ENCODE data around the gene TMEM131.
A peak's percentile ranks its signal among the peaks of the same experiment; 100 is the strongest.
"Not testable (repeated sequence)": the region's sequence is repeated elsewhere in the genome, so short reads cannot be mapped to it uniquely, and the experiment has no call there.

The TMEM131 gene

DNA sequence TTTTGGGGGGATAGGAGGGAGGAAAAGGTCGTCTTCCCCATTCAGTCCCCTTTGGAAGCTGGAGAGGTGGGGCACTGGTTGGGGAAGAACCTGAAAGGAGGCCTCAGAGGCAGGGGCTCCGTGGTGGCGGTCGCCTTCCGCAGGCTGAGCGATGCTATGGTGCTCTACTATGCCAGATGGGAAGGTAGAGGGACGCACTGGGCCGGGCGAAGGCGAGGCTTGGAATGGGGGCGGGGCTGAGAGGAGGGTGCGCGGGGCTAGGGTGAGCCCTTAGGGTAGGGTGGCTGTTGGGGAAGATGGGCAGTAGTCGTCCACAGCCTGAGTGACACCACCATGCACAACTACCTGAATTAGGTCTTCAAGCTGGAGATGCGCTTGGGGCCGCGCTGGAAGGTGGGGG, 271.2 kb downstream of the TMEM131 start:
- no peak for DNase-seq (ENCODE audit: low read depth in 2 of 2)

DNA sequence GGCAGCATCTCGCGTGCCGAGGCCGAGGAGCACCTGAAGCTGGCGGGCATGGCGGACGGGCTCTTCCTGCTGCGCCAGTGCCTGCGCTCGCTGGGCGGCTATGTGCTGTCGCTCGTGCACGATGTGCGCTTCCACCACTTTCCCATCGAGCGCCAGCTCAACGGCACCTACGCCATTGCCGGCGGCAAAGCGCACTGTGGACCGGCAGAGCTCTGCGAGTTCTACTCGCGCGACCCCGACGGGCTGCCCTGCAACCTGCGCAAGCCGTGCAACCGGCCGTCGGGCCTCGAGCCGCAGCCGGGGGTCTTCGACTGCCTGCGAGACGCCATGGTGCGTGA, 271.7 kb downstream of the TMEM131 start:
- DNase-seq (ENCODE audit: low read depth in 2 of 2), result no peak

DNA sequence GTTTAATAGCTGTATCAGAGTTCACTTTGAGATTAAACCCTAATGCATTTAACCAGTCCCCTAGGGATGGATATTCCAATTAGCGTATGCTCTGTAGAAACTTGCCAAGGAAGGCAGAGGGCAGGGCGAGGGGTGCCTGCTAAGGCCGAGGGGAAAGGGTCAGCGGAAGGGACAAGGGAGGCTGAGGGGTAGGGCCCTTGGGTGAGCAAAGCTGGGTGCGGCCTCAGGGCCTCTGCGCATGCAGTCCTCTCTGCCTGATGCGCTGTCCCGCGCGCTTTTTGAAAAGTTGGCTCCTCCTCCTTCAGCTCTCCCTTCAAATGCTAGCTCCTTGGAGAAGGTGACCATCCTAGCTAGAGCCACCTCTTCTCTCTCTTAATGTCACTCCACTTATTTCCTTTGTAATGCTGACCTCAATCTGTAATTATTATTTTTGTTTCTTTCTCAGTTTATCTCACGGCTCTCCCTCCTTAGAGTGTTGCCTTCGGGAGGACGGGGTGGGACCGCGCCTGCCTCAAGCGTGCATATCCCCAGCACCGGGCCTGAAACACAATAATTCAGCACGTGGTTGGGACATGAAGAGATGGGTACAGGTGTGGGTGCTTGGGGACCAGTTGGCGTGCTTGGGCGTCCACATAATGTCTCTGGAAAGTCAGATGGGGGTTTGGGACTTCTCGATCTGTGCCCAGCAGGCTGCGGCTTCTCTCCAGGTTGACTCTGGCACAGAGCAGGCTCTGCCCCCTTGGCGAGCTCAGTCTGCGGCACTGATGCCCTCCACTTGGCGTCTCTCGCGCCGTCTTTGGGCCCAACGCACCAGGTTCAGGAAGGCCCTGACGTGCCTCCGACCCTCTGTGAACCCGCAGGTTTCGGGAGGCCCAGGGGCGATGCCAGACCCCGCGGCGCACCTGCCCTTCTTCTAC, 272.3 kb downstream of the TMEM131 start:
- no peak for DNase-seq (ENCODE audit: low read depth in 2 of 2)

DNA sequence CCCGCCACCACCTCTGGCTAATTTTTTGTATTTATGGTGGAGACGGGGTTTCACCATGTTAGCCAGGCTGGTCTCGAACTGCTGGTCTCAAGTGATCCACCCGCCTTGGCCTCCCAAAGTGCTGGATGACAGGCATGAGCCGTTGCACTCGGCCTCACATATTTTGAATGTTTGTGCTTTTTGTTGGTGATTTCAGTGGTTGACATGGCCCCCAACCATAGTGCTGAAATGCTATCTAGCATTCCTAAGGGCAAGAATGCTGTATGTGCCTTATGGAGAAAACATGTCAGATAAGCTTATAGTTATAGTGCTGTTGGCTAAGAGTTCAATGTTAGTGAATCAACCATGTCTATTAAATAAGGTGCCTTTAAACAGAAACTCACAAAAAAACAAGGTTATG, 273.5 kb downstream of the TMEM131 start:
- DNase-seq (ENCODE audit: low read depth in 2 of 2), result no peak

DNA sequence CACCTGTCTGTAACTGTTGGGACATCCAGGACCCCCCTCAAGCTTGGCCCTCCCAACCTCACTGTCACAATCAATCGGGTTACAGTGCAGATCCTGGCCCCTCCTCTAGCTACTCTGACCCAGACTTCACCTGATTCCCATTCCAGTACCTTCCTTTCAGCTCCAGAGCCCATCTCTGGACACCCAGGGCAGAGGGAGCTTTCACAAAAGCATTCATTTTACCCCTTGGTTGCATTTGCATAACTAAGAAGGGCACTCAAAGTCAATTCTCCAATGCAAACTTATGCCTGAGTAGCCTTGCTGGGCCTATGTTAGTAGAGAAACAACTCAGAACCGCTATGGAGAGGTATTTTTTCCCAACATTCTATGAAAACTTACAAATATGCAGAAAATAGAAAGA, 275.0 kb downstream of the TMEM131 start:
- no peak for DNase-seq (ENCODE audit: low read depth in 2 of 2)

DNA sequence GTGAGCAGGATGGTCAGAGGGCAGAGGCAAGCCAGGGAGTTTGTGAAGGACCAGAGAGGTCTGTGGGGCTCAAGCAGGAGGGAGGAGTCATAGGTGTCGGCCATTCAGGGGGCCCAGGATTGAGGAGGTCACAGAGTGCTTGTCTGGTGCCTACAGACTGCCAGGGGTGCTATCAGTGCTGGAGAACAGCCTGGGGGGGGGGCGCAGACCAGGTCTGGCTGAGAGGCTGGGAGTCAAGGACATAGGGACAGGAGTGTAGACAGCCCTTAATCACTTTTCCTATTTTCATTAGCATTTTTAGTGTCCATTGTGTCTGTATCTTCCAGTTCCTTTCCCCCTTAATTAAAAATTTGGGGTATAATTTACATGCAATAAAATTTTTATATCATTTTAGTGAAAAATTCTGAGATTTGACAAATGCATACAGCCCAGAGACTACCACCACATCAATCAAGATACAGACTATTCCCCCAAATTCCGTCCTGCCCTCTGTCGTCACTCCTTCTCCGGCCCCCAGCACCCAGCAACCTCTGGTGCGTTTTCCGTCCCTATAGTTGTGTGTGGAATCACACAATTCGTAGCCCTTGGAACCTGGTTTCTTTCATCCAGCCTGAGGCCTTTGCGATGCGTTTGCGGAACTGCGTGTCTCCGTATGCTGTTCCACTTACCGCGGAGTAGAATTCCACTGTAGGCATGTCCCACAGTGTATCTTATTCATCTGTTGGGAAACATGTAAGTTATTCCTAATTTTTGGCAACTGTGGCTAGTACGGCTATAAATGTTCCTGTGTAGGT, 276.2 kb downstream of the TMEM131 start:
- no peak for DNase-seq (ENCODE audit: low read depth in 2 of 2)

DNA sequence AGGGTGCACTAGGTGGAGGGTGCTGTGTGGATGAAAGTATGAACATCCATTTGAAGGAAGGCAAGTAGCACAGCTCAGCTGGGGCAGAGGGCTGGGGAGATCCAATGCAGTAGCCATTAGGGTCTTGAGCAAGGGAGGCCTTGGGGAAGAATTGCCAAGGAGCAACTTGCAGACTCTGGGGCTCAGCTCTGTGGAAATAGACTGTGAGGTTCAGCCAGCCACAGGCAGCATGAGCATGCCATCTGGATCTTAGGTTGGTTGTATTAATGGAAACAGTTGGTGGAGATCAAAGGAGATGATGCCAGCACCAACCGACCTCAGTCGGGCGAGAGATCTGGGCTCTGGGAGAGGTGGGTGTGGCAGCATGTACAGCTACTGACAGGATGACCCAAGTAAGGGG, 276.8 kb downstream of the TMEM131 start:
- DNase-seq (ENCODE audit: low read depth in 2 of 2), result no peak

DNA sequence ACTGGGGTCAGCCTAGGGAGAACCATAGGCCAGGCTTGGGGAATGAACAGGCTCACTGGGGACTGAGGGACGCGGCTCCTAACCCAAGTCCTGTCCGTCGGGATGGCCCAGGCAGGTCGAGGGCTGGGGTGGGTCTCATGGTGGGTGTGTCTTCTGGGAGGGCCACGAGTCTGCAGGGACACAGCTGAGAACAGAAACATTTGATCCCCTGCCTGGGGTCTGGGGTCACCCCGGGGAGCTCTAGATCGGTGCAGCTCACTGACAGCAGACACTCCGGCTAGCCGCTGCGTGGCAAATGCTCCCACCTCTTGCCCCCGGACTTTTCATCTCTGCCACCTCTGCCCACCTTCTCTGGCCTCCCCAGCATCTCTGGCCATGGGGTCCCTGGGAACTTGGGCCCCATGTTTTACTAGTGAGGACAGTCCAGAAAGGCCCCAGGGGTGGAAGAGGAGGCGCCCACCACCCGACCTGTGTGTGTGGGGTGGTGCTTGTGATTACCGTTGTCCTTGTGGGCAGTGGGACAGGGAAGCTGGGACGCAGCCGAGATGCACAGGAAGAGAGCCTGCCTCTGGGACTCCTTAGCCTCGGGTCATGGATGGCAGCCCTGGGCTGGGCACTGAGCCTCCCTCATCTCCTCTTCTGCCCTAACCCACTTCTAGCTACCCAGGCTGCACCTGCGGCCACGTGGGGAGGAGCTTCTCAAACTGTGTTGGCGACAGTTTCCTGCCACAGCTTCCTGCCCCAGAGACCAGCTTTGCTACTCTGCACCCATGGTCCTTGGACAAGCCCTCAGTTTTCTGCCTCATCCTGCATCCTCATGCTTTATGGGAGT, 277.5 kb downstream of the TMEM131 start:
- DNase-seq (ENCODE audit: low read depth in 2 of 2), result peak; percentile 49 to 67

DNA sequence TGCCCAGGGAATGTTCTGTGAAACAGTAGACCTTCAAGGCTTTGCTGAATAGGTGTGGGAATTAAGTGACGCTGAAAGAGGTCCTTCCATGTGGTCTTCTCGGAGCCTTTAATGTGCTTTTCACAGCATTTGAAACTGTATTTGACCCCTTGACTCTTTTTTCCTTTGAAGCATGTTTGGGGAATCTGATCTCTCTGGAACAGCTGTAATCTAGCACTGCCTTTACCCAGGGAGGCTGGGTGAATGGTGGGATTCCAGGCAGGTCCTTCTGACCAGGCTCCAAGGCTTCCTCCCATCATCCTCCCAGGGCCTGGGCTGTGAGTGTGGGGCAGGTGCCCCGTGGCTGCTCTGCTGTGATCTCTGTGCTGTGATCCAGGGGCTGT, 278.1 kb downstream of the TMEM131 start:
- DNase-seq (ENCODE audit: low read depth in 2 of 2), result no peak

DNA sequence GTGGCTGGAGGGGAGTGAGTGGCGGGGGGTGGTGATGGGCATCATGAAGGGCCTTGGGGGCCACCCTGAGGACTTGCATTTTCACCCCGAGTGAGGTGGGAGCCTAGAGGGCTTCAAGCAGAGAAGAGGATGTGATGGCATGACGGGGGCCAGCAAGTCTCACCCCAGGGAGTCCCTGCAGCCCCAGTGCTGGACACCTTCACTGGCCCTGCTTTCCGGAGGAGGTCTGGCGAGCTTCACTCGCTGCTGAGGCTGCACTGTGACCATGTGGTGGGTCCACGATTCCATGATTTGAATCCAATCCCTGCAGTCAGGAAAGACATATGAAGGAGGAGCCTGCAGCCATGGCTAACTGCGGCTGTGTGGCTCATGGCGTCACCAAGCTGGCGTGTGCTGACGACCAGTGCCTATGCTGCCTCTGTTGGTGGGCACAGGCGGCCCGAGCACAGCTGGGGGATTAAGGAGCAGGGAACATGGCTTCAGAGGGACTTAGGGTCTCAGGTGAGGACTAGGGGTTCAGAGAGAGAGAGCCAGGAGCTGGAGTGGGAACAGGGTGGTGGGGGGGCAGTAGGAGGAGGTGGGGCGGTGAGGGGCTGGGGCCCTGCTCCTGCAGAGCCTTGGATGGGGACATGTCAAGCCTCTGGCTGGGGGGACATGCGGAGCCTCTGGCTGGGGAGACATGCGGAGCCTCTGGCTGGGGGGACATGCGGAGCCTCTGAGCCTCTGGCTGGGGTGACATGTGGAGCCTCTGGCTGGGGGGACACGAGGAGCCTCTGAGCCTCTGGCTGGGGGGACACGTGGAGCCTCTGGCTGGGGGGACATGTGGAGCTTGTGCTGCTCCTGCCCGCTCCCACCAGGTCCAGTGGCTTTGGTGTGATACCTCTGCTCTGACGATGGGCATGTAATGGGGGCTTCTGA, 278.8 kb downstream of the TMEM131 start:
- no peak for DNase-seq (ENCODE audit: low read depth in 2 of 2)

DNA sequence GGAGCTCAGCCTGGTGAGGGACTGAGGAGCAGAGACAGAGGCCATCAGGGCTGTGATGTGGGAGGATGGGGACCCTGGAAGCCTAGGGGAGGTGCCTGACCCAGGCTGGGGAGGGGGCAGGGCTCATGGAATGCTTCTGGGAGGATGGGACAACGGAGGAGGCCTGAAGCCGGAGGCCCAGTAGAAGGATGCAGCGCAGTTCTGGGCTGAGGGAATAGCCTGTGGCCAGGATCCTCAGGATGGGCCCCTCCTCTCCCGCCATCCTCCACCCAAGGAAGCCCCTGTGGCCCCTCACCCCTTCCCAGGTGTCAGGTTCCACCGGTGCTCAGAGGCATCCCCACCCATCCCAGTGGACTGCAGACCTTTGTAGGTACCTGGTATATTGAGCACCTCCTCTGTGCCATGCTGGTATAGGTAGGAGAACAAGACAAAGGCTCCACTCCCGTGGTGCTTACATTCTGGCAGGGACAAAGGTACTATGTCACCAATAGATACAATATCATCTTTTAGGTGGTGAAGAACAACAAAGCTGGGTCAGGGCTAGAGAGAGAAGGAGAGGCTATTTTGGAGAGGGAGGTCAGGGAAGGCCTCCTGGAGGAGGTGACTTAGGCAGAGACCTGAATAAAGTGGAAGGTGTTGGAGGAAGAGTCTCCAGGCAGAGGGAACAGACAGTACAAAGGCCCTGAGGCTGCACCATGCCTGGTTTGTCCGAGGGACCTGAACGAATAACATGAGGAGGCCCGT, 279.6 kb downstream of the TMEM131 start:
- DNase-seq (ENCODE audit: low read depth in 2 of 2), result no peak

DNA sequence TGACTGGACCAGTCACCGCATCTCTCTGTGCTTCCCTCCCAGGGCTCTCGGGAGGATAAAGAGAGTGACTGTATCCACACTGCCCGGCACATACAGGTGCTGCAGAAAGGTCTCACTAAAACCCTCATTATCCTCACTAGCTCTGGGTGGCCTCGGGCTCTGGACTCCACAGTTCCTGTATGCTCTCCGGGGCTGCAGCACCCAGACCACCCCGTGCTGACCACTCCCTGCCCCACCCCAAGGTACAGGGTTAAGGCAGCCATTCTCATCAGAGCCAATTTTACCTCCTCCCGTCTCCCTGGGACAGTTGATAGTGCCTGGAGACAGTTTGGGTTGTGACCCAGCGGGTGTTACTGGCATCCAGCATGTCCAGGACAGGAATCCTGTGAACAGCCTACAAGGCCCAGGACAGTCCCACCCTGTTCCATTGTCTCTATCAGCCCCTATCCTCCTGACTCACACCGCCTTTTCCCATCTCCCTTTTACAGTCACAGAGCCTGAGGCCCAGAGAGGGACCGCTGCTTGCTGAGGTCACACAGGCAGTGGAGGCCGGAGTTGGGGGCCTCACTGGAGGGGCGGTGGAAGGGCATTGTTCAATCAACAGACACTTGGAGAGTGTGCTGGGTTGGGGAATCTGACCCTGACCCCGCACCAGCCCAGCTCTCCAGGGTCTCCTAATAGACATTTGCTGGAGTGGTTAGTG, 280.6 kb downstream of the TMEM131 start:
- DNase-seq (ENCODE audit: low read depth in 2 of 2), result no peak

DNA sequence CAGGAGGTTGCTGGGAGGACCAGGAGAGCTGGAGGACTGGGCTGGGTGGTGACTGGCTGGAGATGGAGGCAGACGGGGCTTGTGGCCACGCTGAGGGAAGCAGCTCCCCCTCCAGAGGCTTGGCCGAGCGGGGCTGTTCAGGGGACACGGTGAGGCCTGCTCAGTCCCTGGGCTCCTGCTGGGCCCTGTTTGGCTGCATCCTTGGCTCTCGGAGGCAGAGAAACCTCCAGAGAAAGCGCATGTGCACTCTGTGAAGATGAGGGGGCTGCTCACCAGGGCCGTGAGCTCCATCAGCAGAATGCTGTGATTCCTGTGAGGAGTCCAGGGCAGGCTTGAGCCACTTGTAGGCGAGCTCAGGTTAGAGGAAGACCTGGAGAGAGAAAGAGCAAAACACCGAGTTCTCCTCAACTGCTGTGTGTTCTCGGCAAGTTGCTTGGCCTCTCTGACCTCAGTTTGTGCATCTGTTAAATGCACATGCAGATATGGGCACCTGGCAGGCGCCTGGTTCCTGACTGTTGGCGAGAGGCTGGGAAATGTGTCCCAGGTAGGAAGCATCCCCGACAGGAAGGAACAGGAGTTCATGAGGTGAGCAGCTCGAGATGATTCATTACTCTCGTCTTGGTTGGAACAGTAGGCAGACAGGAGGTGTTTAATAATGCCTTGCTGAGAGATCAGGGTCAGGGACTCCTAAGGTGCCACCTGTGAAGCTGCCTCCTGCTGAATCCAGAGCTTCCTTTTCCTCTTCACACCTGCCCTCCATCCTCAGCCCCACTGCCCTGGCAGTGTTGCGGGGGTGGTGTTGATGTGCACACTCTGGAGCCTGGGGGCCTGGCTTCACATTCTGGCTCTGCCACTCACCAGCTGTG, 281.4 kb downstream of the TMEM131 start:
- DNase-seq (ENCODE audit: low read depth in 2 of 2), result no peak

DNA sequence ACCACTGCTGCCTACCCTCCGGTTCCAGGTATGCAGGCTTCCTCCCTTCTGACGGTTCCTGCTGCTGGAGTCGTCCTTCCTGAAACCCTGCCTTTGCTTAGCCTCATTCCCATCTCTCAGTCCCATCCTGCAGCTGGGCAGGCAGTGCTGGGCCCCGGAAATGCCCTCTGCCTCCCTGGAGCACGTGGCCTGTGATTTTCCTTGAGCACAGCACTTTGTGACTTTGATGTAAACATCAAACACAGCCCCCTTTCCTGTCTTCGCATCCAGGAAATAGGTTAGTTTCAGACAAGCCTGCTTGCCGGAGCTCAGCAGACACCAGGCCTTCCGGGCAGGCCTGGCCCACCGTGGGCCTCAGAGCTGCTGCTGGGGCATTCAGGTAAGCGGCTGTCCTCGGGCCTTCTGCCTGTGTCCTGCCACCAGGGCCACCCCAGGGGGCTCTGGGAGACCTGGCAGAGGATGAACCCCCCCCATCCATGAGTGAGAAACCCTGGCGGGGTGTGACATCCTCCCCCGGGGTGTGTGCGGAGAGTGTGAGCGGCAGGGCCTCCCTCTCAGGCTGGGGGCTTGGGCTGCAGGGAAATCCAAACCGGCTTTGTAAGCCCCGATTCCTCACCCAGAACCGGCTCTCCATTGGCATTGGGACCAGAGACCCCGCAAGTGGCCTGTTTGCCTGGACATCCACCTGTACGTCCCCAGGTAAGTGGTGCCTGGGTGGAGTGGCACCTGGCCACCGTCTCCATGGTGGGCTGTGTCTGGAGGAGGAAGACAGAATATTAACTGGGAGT, 282.3 kb downstream of the TMEM131 start, which contains the start of gene ZAP70:
Gene ZAP70 (plus strand): TSS at position 281 of the 788 bp plus-strand sequence. CDS start 10,461 bp downstream, outside the sequence.
- peak in 1 of 2 donors; percentile 41 for DNase-seq (ENCODE audit: low read depth in 2 of 2)

DNA sequence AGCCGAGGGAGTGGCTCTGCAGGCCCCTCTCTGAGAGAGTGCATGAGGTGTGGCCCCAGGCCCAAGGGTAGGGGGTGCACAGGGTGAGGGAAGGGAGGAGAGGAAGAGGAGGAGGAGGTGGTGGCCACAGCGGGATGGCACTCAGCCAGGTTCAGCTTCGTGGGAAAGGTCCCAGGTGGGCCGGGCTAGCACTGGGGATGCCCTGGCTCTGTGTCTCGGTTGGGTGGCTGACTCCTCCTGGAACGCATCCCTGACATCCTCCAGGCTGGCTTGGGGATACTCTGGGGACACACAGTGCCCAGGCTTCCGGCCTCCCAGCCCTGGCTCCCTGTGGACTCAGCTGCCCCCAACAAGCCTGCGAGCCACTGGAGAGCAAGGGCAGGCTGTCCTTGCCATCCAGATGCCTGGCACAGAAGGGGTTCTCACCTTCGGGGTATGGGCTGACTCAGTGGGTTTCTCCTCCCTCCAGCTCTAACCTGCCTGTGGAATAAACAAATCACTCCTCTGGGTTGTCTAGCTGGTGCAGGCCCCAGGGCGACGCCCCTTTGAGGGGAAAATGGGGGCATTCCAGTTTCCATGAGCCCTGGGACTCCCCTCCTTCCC, 283.0 kb downstream of the TMEM131 start:
- DNase-seq (ENCODE audit: low read depth in 2 of 2), result no peak

DNA sequence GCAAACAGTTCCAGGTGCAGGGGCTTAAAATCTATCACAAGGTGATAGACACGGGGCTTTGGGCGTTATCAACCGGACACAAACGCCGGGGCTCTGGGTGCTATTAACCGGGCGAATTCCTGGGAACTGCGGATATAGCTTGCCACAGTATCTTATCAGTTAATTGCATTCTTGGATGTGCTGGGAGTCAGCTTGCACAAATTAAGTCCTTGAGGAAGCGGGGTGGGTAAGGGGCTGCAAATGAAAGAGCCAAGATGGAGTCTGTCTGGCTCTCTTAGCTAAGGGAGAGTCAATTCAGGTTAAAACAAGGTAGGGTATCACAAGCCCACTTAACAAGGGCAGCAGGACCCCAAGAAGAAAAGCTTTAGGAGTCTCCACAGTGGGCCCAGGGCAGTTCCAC, 283.6 kb downstream of the TMEM131 start:
- not testable (repeated sequence) for DNase-seq (ENCODE audit: low read depth in 2 of 2)

DNA sequence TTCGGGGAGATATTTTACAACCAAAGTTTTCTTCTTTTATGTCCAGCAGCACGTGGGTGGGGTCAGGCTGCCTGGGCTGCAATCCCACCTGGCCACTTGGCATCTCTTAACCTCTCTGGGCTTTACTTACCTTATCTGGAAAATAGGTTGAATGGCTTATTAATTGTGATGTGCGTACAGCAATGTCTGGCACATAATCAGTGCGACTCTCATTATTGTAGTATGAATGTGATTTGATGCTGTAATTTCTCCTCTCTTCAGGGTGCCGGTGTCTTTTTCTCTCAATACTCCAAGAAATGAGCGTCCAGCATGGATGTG, 284.4 kb downstream of the TMEM131 start:
- DNase-seq (ENCODE audit: low read depth in 2 of 2), result no peak

DNA sequence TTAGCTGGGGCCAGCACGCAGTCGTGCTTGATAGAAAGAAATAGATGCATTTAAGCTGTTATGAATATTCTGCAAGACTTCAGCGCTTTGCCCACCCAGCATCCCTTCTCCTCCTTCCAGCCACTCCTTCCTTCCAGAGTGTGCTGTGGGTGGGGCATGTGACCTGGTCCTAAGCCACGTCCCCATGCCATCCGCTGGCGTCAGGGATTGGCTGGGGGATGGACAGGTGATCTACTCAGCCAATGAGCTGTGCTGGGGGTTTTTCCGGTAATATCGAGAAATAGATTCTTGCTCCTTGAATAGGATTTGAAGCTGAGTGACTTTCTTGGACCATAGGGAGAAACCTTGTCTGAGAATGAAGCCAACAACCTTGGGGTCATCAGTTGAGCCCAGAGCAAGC, 287.1 kb downstream of the TMEM131 start:
- DNase-seq (ENCODE audit: low read depth in 2 of 2), result no peak
